ENCODE measurements around the gene DLK2.
"Not testable (repeated sequence)": the region's sequence is repeated elsewhere in the genome, so short reads cannot be mapped to it uniquely, and the experiment has no call there.

The DLK2 gene

GRCh38 chr6:43459535-43459934 is 4.2 kb upstream of the DLK2 start:
- no peak for DNase-seq
- in situ Hi-C loops (cut with MboI; ENCODE audit: low pct_unique_long_range_greater_than_20kb, low sequenced_read_pairs), result no loop called here

- DNase-seq; in situ Hi-C loops (cut with MboI; ENCODE audit: low pct_unique_long_range_greater_than_20kb, low sequenced_read_pairs): not testable (repeated sequence)
Observed at GRCh38 chr6:43458154-43458553, 2.8 kb upstream of the DLK2 start.

- DNase-seq, result no peak
- in situ Hi-C loops (cut with MboI; ENCODE audit: low pct_unique_long_range_greater_than_20kb, low sequenced_read_pairs), result no loop called here
Observed at GRCh38 chr6:43457643-43458042, 2.3 kb upstream of the DLK2 start.

GRCh38 chr6:43454696-43455530 is 435 bp downstream of the DLK2 start:
- peak; percentile 70 for DNase-seq
- in situ Hi-C loops (cut with MboI; ENCODE audit: low pct_unique_long_range_greater_than_20kb, low sequenced_read_pairs), result no loop called here

GRCh38 chr6:43454290-43454695 is 1.1 kb downstream of the DLK2 start:
- in situ Hi-C loops (cut with MboI; ENCODE audit: low pct_unique_long_range_greater_than_20kb, low sequenced_read_pairs), result no loop called here
- DNase-seq, result no peak

- no peak for DNase-seq
- in situ Hi-C loops (cut with MboI; ENCODE audit: low pct_unique_long_range_greater_than_20kb, low sequenced_read_pairs), result no loop called here
Observed at GRCh38 chr6:43453831-43454230, 1.5 kb downstream of the DLK2 start.

GRCh38 chr6:43452896-43453295 is 2.5 kb downstream of the DLK2 start:
- in situ Hi-C loops (cut with MboI; ENCODE audit: low pct_unique_long_range_greater_than_20kb, low sequenced_read_pairs), result no loop called here
- no peak for DNase-seq

- no peak for DNase-seq
- in situ Hi-C loops (cut with MboI; ENCODE audit: low pct_unique_long_range_greater_than_20kb, low sequenced_read_pairs), result no loop called here
Observed at GRCh38 chr6:43451939-43452338, 3.4 kb downstream of the DLK2 start.

- in situ Hi-C loops (cut with MboI; ENCODE audit: low pct_unique_long_range_greater_than_20kb, low sequenced_read_pairs), result no loop called here
- DNase-seq, result no peak
Observed at GRCh38 chr6:43451348-43451747, 4.0 kb downstream of the DLK2 start.

- in situ Hi-C loops (cut with MboI; ENCODE audit: low pct_unique_long_range_greater_than_20kb, low sequenced_read_pairs), result no loop called here
- DNase-seq, result no peak
Observed at GRCh38 chr6:43450699-43451131, 4.6 kb downstream of the DLK2 start.

- no peak for DNase-seq
- in situ Hi-C loops (cut with MboI; ENCODE audit: low pct_unique_long_range_greater_than_20kb, low sequenced_read_pairs), result no loop called here
Observed at GRCh38 chr6:43448916-43449315, 6.4 kb downstream of the DLK2 start.

GRCh38 chr6:43447604-43448003 is 7.7 kb downstream of the DLK2 start:
- in situ Hi-C loops (cut with MboI; ENCODE audit: low pct_unique_long_range_greater_than_20kb, low sequenced_read_pairs), result no loop called here
- no peak for DNase-seq

- in situ Hi-C loops (cut with MboI; ENCODE audit: low pct_unique_long_range_greater_than_20kb, low sequenced_read_pairs), result no loop called here
- no peak for DNase-seq
Observed at GRCh38 chr6:43445576-43445975, 9.8 kb downstream of the DLK2 start.

GRCh38 chr6:43444582-43444981 is 10.8 kb downstream of the DLK2 start:
- no peak for DNase-seq
- in situ Hi-C loops (cut with MboI; ENCODE audit: low pct_unique_long_range_greater_than_20kb, low sequenced_read_pairs), result no loop called here

- in situ Hi-C loops (cut with MboI; ENCODE audit: low pct_unique_long_range_greater_than_20kb, low sequenced_read_pairs), result no loop called here
- no peak for DNase-seq
Observed at GRCh38 chr6:43444036-43444435, 11.3 kb downstream of the DLK2 start.

GRCh38 chr6:43442935-43443334 is 12.4 kb downstream of the DLK2 start:
- in situ Hi-C loops (cut with MboI; ENCODE audit: low pct_unique_long_range_greater_than_20kb, low sequenced_read_pairs), result no loop called here
- DNase-seq, result no peak

- in situ Hi-C loops (cut with MboI; ENCODE audit: low pct_unique_long_range_greater_than_20kb, low sequenced_read_pairs), result no loop called here
Observed at GRCh38 chr6:43437700-43438099, 17.6 kb downstream of the DLK2 start.

GRCh38 chr6:43436577-43437282 is 18.6 kb downstream of the DLK2 start:
- in situ Hi-C loops (cut with MboI; ENCODE audit: low pct_unique_long_range_greater_than_20kb, low sequenced_read_pairs), result no loop called here
- DNase-seq, result no peak

More at GRCh38 chr6:43437700-43438099, 17.6 kb downstream of the DLK2 start:
- no peak for DNase-seq

- no peak for DNase-seq
- in situ Hi-C loops (cut with MboI; ENCODE audit: low pct_unique_long_range_greater_than_20kb, low sequenced_read_pairs), result no loop called here
Observed at GRCh38 chr6:43435682-43436437, 19.5 kb downstream of the DLK2 start.

- no peak for DNase-seq
- in situ Hi-C loops (cut with MboI; ENCODE audit: low pct_unique_long_range_greater_than_20kb, low sequenced_read_pairs), result no loop called here
Observed at GRCh38 chr6:43434943-43435342, 20.4 kb downstream of the DLK2 start.
